Gastrocnemius medialis (tissue), 4 donors: ENCODE measurements around the gene GIGYF2. TPM values are rescaled to one million over a fixed set of nuclear protein-coding genes. Genes with fewer than 3 reads are reported as not detected.

ENCODE experiments used
- ATAC-seq, 2 donors: fragments of 150-250 bp; one replicate each; pipeline ENCODE4 v1.9.1; 2016
- DNase-seq, 2 donors: peaks; one replicate each; pipeline ENCODE4 v3.0.0-alpha.2; 2019
- H3K27ac ChIP-seq, 4 donors: fragments of 200-600 bp; sonication (generic); 1 replicate in 1 of 4; 2 replicates in 3 of 4; pipeline ENCODE4 v1.5.1; 2016 to 2018; ENCODE audit warnings: mild to moderate bottlenecking in 2 of 4, moderate library complexity in 1 of 4
- H3K27me3 ChIP-seq, 3 donors: fragments of 200-600 bp; sonication (generic) in 2 of 3; 1 replicate in 1 of 3; 2 replicates in 2 of 3; pipeline versions ENCODE4 v1.5.1 to v1.6.0; 2016 to 2019; ENCODE audit warnings: mild to moderate bottlenecking in 1 of 3, moderate library complexity in 1 of 3
- H3K36me3 ChIP-seq, 2 donors: fragments of 200-600 bp; sonication (generic) in 1 of 2; one replicate each; pipeline ENCODE4 v1.5.1; 2017 to 2018
- H3K4me1 ChIP-seq, 2 donors: fragments of 200-600 bp; sonication (generic) in 1 of 2; one replicate each; pipeline ENCODE4 v1.5.1; 2016 to 2017; ENCODE audit warnings: mild to moderate bottlenecking in 2 of 2
- H3K4me3 ChIP-seq, 4 donors: fragments of 200-600 bp; sonication (generic) in 3 of 4; 1 replicate in 1 of 4; 2 replicates in 3 of 4; pipeline ENCODE4 v1.5.1; 2016 to 2019; ENCODE audit warnings: mild to moderate bottlenecking in 2 of 4
- H3K9me3 ChIP-seq, 3 donors: fragments of 200-600 bp; sonication (generic) in 2 of 3; 1 replicate in 1 of 3; 2 replicates in 2 of 3; pipeline ENCODE4 v1.5.1; 2016 to 2019
- CTCF ChIP-seq, 5 experiments: fragments of 450-650 bp in 3 of 5; fragments of 200-600 bp in 2 of 5; sonication (generic) in 2 of 5; IDR thresholded peaks in 4 of 5; conservative IDR thresholded peaks in 1 of 5; 1 replicate in 4 of 5; 2 replicates in 1 of 5; pipeline ENCODE4 v1.5.1; 2016 to 2019; ENCODE audit warnings: antibody characterized with exemption in 5 of 5, mild to moderate bottlenecking in 3 of 5, moderate library complexity in 3 of 5
- POLR2A ChIP-seq, 2 donors: fragments of 450-650 bp; IDR thresholded peaks; one replicate each; pipeline ENCODE4 v1.6.1; 2017; ENCODE audit warnings: antibody characterized with exemption in 2 of 2, mild to moderate bottlenecking in 2 of 2, moderate library complexity in 2 of 2
- in situ Hi-C, 4 donors: fragments of 200-750 bp; cut with MboI; loops; one replicate each; pipeline versions ENCODE4 v1.15.0 to v1.8.0; 2017; ENCODE audit warnings: low sequenced_read_pairs in 4 of 4
- intact Hi-C: fragments of 100-400 bp; cut with DNase I; formaldehyde crosslinking; loops from one replicate; pipeline ENCODE4 v1.15.1; 2023; ENCODE audit warnings: low total_unique reads
- total RNA-seq, 4 donors: library from RNA; depleted of rRNA; stranded (reverse); fragments of >200 nt; gene quantifications; one replicate each; pipeline versions ENCODE4 v1.1.0 to v1.2.3, GENCODE V29; 2016

GIGYF2 gene
- total RNA-seq, 4 donors from 2014 or later: 55.7 to 87.8 (median 66.1) TPM

GRCh38 chr2:232908695-232909094 is 211.6 kb downstream of the GIGYF2 start:
- H3K27ac ChIP-seq: no peak overlapping the region
- ATAC-seq (no peak), DNase-seq (no peak)
- TF ChIP-seq POLR2A (IDR thresholded peaks at IDR 0.05) (no peak), CTCF (IDR thresholded peaks at IDR 0.05 in 4 of 5, conservative IDR thresholded peaks at IDR 0.05 in 1 of 5) (no peak)
- peaks cover 0 to 10% (median 2%) of the 10 kb centered on the region in 3 donors for H3K27me3 ChIP-seq
- H3K9me3 ChIP-seq: no peaks in the 10 kb centered on the region
- in situ Hi-C loops: no loop called here
- no peak overlapping the region for H3K4me3 ChIP-seq
- H3K36me3 ChIP-seq: no peaks in the 10 kb centered on the region
- intact Hi-C loops: no loop called here
- H3K4me1 ChIP-seq: no peaks in the 10 kb centered on the region

Other genes with a start within 250 kb of the GIGYF2 start
- gene ALPI, start 241.2 kb upstream of the GIGYF2 start, total RNA-seq: not detected
- gene ECEL1, start 209.5 kb upstream of the GIGYF2 start, total RNA-seq: 1 to 10 TPM in 1 of 4 donors, under 1 TPM in 2, not detected in 1; 0.51 to 1.5 (median 0.55) TPM
- 1 to 10 TPM; 1.0 to 3.2 (median 2.2) TPM for gene PRSS56, start 176.9 kb upstream of the GIGYF2 start, total RNA-seq
- gene CHRND, start 171.2 kb upstream of the GIGYF2 start, total RNA-seq: 100 to 1,000 TPM in 1 of 4 donors, 10 to 100 TPM in 3; 49.1 to 119 (median 81.1) TPM
- 10 to 100 TPM in 3 of 4 donors, 1 to 10 TPM in 1; 3.5 to 57.5 (median 24.6) TPM for gene CHRNG, start 157.6 kb upstream of the GIGYF2 start, total RNA-seq
- 1 to 10 TPM; 1.4 to 3.0 (median 2.1) TPM for gene TIGD1, start 146.8 kb upstream of the GIGYF2 start, total RNA-seq
- 100 to 1,000 TPM in 1 of 4 donors, 10 to 100 TPM in 3; 57.9 to 111 (median 71.2) TPM for gene EIF4E2, start 146.6 kb upstream of the GIGYF2 start, total RNA-seq
- 10 to 100 TPM; 13.4 to 29.0 (median 13.9) TPM for gene EFHD1, start 63.7 kb upstream of the GIGYF2 start, total RNA-seq
- gene KCNJ13, start 79.2 kb downstream of the GIGYF2 start, total RNA-seq: not detected
- gene SNORC, start 172.9 kb downstream of the GIGYF2 start, total RNA-seq: 1 to 10 TPM in 2 of 4 donors, under 1 TPM in 2; 0.12 to 4.1 (median 1.1) TPM